ENCODE results near the gene MSI2.

Gene MSI2

DNA sequence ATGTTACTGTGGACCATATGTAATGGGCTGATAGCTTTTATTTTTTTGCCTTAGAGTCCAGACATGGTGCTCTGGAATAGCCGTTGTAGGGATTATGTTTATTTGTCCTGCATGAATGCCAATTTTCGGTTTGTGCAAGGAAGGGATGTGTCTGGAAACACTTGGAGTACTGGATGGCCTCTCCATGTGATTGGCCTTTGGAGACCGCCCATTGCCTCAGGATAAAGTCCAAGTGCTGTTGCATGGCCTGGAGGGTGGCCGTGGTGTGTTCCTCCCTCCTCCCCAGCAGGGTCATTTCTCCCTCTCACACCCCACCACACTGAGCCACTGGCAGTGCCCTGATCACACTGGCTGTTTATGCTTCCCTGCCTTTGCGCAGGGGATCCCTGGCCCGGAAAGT lies 93.9 kb downstream of the MSI2 start:
- DNase-seq = no peak

DNA sequence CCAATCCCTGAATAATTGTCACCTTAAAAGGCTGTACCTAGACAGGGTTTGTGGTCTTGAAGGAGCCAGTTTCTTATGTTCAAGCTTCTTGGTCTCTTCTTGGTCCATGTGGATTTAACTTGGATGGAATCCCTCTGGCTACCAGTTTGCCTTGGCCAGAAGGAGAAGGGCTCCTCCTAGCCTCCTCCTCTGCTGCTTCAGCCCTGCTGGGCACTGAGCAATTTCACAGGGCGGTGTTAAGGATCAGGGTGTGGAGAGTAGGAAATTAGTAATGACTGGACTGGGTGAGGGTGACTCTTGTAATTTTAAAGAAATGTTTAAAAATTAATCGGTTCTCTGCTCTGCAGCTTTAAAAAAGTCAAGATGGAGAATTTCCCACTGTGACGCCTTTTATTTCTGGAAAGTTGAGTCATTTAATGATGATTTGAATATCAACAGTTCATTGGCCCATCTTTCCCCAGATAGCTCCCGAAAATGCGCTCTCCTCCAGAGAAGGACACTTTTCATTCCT lies 96.4 kb downstream of the MSI2 start:
- no peak for DNase-seq

DNA sequence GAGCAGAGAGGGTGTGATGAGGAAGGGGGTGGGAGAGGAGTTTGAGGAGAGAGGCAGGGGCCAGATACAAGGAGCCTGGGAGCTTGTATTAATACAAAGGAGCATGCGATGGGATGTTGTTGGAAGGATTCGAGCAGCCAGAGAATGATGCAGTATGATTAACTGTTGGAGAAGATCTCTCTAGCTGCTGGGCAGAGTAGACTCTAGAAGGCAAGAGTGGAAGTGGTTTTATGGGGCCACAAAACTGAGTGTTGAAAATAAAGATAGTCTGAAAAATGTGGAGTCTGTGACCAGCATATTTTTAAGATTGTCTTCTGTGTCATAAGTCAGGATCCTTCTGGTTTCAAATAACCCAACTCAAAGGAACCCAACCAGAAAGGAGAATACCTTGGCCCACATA lies 98.3 kb downstream of the MSI2 start:
- DNase-seq = no peak

DNA sequence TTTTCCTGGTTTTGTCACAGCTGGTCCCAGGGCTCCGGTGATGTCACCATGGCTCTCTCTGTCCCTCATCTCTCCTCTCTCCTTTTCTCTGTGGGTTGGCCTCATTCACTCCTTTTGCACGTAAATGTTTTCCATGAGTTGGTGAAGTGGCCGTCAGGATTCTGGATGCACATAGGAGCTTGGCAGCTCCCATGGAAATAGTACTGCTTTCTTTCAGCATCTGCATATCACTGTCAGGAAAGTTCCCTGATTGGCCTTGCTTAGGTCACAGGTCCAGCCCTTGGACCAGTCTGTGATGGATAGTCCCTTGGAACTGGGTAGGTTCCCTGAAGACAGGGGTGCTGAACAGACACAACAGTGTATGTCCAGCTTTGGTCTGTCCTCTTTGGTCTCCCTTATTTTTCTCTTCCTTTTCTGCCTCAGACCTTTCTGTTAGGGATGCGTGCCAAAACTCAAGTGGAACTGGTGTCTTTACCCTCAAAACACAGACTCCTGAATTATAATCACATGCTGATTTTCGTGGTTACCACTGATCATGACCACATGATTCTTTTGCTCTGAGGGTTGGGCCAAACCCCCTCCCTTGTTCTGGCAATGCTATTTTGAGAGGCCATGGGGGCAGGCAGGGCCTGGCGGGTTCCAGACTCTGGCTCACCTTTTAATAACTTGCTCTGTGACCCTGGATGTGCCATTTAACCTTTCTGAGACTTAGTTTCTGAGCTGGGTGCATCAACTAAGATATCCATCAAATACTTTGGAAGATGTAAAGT lies 99.0 kb downstream of the MSI2 start:
- no peak for DNase-seq

DNA sequence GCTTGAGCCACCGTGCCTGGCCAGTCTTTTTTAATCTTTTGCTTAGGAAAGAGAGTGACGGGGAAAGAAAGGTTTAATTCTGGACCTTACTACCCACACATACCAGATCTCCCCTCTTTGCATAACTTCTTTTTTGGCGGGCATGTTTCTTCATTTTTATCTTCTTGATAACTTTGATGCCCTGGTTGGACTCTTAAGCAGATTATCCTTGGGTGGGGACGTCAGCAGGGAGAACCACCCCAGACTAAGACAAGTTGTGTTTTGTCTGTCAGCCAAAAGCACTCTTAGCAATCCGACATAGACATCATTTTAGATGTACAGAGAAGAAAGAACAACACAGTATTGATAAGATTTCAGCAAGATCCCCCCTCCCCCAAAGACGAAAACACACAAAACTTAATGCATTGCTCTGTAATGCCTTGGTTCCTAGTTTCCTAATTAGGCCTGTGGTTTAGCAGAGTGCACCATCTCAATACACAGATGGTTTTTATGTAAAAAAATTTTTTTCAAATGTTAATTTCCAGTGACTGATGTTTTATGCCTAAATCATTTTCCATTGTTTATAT lies 99.9 kb downstream of the MSI2 start:
- DNase-seq = no peak

DNA sequence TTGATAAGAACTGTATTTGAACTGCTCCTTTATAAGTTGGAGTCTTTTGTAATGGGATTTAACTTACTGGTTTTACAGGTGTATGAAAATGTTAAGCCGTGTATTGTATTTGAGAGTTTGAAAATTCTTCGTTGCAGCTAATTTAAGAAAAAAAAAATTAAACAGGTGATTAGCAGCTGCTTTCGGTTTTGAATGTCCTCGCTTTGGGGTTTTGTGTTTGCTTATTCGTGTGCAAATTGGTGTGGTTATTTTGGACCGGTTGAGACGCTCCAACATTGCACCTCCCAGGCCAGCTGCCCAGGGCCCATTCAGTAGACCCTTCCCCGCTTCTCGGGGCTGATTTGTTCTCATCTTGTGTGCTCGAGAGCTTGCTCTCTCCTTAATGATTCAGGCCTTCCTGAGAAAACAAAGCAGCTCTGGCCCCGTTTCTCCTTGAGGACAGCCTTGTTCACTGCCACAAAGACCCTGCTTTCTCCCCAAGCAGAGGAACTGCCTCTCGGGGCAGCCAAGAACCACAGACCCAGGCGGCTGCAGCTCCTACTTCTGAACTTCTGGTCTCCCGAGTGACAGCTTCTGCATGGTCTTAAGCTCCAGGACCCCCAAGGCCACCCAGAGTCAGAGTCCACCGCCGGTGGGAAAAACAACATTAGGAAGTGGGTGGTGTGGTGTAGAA lies 100.5 kb downstream of the MSI2 start:
- peak; percentile 62 for DNase-seq

DNA sequence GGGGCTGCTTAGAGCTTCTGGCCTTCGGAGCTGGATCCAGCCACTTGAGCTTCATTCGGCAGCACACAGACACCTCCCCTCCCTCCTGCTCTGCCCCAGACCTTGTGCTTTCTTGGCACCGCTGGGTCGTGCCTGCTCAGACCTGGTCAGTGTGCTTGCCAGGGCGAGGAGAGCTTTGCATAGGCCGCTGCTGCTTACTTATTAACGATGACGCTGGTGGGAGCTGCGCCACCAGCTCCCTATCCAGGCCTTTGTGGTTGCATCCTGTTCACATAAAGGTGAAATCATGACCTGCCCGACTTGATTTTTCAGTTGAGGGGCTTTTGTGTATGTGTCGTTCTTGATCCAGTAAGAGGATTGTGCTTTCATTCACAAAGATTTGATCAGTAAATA lies 101.1 kb downstream of the MSI2 start:
- peak; percentile 67 for DNase-seq

DNA sequence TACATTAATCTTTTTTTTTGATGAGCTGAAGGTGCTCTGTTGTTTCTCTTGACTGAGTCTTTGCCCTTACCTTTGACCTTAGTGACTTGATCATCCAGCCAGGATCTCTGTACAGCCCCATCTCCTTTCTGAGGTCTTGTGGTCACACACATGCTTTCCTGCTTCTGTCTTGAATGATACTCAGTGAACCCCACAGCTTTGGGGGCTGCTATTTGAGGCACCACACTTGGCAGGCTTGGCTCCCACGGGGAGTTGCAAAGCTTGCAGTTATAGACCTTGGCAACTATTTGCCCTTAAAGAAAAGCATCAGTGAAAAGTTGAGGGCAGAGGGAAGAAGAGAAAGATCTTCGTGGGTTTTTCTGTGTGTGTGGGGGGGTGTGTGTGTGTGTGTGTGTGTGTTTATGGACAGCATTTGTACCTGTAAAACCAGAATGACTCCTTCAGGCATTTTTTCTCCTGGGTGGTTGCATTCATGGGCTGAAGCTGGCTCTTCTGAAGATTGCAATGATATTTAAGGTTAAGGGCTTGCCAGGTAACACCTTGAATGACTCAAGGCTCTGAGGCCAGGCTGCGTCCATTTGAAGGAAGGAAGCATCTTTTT lies 101.6 kb downstream of the MSI2 start:
- DNase-seq = no peak

DNA sequence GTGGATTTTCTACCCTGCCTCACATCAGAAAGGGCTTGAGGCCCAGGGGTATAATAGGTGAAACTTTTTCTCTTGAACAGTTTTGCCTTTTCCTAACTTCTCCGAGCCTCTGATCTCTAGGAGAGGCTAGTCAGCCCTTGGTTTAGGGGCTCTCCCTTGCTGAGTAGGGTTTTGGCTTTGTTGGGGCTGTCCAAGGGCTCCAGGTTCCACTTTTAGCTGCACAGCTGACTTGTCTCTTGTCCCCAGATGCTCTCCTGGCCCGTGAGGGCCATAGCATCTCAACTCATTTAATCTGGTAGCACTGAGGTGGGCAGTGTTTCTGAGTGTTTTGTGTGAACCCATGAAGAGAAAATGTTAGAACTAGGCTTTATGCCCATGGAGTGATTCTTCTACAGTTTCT lies 103.9 kb downstream of the MSI2 start:
- DNase-seq = no peak

DNA sequence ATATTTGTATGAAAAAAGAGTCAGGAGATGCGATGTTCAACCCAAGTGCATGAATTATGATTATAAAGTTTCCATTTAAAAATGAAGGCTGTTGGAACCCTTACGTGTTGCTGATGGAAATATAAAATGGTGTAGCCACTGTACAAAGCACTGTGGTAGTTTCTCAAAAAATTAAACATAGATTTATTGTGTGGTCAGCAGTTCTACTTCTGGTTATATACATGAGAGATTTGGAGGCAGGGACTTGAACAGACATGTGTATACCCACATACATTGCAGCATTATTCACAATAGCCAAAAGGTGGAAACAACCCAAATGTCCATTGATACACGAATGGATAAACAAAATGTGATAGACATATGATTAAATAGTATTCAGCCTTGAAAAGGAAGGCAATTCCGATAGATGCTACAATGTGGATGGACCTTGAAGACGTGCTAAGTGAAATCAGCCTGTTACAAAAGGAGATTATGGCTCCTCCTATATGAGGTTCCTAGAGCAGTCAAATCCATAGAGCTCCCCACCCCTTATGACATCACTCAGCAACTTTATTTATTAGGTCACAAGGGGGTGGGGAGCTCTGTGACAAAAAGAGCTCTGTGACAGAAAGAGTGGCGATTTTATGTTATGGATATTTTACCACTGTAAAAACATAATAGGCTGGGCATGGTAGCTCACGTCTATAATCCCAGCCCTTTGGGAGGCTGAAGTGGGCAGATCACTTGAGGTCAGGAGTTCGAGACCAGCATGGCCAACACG lies 106.7 kb downstream of the MSI2 start:
- DNase-seq = no peak

DNA sequence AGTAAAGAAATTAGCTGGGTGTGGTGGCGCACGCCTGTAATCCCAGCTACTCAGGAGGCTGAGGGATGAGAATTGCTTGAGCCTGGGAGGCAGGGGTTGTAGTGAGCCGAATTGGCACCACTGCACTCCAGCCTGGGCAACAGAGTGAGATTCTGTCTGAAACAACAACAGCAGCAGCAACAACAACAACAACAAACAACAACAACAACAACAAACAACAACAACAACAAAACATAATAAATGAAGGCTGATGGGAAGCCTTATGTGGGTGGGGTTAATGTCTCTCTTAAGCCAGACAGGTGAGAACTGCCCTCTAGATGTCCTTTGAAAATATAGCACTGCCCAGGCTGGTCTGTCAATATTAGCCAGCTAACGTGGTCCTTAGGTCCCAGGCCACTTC lies 107.3 kb downstream of the MSI2 start:
- no peak for DNase-seq

DNA sequence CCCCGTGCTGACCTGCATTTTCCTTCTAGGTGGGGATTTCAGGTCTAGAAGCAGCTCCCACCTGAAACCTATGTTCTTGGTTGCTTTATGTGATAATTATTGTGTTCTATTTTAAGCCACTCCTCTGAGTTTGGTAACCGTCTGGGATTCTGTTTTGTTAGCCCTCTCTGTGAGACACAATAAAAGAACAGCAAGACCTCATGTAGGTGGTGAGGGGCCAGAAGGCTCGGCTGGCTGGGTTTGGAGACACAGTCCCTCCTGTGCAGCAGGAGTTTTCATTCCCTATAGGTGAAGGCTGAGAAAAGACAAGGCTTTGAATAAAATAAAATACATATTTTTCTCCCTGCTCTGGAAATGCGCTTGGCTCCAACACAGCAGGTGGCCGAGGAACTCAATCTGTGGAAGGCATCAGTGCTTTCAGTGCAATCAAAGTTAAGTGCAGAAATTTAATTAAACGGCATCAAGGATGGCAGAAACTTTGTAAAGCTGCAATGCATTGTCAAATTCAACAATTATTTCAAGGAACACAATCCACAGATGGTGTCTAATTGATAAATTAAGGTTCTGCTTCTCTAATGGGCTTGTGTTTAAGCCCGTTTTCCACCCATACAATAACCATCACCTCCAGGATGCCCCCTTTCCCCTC lies 107.8 kb downstream of the MSI2 start:
- DNase-seq = peak; percentile 54

DNA sequence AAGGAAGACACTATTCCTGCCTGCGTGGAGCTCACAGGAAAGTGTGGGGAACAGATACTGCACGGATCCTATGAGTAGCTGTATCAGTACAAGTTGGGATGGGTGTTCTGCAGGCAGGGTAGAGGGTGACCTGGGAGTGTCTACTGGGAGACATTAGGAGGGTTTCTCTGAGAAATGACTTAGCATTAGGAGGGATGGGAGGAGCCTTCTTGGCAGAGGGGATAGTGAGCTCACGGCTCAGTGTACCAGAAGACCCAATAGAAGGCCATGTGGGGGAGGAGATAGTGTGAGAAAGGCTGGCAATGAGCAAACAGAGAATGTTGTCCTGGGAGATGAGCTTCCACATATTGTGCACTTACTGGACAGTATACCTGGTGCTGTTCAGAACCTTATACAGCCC lies 109.1 kb downstream of the MSI2 start:
- no peak for DNase-seq

DNA sequence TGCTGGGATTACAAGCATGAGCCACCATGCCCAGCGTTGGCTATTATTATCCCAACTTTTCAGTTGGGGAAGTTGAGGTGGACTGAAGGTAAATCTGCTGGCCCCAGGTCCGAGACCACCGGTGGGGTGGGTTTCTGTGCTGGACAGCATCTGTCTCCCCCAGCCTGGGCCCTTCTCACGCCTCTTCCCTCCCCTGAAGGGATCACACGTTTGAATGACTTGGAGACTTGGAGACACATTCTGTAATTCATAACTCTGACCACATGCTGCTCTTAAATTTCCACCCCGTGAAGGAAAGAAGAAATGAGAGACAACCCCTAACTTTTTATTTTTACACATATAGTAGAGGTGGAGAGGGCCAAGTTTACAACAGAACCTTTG lies 109.8 kb downstream of the MSI2 start:
- DNase-seq = no peak

DNA sequence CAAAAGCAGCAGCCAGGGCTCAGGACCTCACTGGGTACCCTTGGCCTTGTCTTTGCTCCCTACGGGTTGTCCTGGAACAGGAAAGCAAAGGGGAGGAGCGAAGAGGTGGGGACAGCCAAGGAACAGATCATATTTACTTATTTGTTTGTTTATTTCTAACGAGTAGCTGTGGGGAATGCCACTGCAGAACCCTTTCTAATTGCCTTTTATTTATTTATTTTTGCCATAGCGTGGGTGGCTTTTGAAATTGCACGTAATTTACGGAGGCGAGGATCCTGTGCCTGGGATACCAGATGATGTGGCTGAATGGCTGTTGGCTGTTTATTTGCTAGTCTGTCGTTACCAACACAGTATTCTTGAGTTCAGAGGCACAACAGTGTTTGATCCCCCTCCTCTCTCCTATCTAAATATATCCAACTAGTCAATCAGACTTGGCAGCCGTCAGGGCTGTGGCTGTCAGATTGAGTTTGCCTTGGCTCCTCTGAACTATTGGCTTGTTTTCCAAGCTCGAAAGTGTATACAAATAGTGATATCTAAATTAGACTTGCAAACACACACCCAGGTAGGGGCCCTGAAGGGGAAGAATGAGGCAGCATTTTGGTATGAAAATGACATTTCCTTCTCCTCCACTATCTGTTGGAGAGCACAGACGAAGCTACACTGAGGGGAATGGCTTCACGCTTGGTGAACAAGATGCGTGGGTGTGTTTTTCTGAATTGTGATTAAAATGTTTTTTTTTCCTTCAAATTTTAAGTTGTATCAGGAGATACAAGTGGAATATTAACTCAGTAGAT lies 110.4 kb downstream of the MSI2 start:
- no peak for DNase-seq

DNA sequence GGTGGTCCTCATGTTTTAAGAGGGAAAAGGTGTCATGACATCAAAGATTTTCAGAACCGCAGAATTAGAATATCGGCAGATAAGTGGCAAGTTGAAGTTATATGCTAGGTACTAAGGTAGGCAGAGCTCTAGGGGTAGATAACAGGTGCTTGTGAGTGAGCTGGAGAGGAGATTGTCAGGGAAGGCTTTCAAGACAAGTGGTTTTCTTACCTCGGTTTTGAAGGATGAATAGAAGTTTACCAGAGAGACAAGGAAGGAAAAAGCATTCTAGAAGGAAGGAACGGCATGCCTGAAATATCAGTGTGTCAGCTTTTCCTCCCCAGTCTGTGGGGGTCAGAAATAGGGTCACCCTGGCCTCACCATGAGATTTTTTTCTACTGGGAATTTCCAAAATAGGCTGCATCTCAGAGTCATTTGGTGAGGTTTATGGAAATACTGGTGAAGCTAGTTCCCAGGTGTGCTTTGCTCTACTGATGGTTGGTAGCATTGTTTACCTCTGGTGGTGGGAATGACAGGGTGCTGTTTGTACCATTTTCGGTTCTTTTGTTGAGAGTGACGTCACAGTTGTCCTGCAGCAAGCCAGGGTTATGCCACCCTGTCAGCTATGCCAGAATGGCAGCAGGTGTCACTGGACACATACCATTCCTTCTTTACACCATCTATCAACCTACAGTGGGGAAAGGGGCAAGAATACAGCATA lies 112.5 kb downstream of the MSI2 start:
- no peak for DNase-seq

DNA sequence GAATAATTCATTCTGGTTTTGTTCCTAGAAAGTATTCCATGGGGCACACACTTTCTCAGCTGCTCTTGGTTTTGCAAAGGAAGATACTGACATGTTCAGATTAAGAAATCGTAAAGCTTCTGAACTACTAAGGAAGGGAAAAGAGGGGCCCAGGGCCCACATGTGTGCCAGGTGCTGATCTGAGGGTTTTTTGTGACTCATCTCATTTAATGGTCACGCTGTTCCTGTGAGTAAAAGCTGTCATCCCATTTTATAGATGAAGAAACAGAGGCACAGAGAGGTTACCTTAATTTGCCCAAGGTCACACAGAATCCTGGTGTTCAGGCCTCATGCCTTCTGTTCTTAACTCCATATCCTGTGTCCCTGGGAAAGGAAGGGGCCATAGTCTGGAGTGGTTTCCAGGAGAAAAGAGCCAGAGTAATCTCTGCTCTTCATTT lies 113.2 kb downstream of the MSI2 start:
- DNase-seq = no peak

DNA sequence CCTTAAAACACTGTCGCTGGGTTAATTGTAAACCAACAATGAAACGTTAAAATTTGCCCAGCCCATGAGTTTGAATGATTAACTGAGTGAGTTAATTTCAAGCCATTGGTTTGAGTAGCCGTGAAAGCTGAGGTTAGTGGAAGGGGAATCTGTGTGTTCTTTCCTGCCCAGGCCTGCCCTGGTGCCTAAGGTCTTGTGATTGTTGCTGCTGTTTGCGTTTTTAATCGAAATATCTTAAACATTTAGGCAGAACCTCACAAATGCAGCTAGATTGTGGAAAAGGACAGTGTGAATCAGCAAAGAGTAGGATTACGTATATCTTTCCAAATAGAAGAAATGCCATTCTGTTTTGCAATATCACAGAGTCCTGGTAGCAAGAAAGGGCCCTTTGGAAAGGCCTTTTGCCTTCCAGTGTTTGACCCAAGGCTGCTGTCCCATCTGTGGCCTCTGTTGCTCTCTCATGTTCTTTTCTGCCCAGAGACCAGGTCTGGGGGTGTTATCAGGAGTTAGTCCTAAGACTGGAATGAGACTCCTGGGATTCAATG lies 113.8 kb downstream of the MSI2 start:
- no peak for DNase-seq

DNA sequence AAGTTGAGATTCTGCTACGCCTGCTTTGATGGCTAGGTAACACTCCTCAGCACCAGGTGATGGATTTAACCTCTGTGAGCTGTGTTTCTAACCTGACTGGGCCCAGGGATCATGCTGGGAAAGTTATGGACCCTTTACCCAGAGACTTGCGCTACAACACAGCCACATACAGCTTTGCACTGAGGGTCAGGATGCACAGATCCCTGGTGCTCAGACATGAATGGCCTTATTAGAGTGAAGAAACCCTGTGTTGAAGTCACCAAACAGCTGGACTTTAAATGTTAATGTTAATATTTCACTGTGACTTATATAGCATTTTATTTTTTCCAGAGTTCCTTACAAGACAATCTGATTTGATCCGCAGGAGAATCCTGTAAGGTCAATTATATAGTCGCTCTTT lies 114.3 kb downstream of the MSI2 start:
- DNase-seq = no peak

DNA sequence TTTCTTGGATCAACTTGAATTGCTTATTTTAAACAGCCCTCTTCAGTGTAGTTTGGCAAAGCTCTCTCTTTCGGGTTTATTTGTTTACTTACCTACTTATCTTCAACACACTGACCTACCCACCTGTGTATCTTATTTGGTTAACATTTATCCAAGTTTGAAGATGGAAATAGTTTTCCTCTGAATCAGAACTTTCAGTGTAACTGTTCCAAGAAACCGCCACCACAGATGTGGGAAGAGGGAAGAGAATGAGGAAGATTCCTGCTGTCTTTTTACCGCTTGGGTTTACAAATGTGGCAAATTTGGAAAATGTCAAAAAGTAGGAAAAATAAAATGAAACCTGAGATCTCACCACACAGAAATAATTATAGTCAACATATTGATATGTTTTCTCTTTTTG lies 115.8 kb downstream of the MSI2 start:
- no peak for DNase-seq

DNA sequence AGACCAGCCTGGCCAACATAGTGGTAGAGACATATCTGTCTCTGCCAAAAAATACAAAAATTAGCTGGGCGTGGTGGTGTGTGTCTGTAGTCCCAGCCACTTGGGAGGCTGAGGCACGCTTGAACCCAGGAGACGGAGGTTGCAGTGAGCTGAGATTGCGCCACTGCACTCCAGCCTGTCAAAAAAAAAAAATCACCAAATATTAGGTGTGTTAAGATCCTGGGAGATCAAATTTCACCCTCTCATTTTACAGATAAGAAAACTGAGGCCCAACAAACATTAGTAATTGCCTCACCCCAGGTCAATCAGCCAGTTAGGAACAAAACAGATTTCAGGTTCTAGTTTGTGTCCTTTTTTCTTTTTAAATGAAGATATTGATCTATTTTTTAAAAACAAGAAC lies 116.7 kb downstream of the MSI2 start:
- DNase-seq = no peak

Measured in NCI-H146 (cell line).